HT1080 (cell line): ENCODE results near the gene TFRC. TPM values are rescaled to one million over a fixed set of nuclear protein-coding genes. Genes with fewer than 3 reads are reported as not detected.
"Not testable (repeated sequence)": the region's sequence is repeated elsewhere in the genome, so short reads cannot be mapped to it uniquely, and the experiment has no call there.

ENCODE experiments used
- DNase-seq: peaks from one replicate; pipeline ENCODE4 v3.0.0-alpha.2; 2015; ENCODE audit warnings: low read depth
- total RNA-seq: library from RNA; depleted of rRNA; stranded (reverse); fragments of >200 nt; shearing (Covaris generic); gene quantifications from 2 replicates; pipeline ENCODE4 v1.2.3, GENCODE V29; 2014

Gene TFRC
- total RNA-seq, 1 experiment from 2014 or later, result 410 TPM

DNA sequence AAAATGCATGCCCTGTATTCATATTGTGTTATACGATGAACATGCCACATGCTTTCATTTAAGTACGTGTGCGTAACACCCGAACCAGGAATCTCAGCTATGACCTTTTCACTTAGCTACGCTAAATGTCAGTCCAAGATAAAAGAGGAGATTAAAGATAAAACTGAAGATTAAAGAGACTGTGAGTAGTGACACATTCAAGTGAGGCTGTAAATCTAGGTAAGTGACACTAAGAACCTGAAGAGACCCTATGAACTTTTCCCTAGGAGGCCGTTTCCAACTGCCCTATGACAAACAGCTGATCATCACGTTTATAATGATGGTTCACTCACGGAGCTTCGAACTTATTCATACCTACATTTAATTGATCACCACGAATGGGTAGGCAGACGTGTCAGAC is 32.2 kb downstream of the TFRC start:
- DNase-seq, result no peak

DNA sequence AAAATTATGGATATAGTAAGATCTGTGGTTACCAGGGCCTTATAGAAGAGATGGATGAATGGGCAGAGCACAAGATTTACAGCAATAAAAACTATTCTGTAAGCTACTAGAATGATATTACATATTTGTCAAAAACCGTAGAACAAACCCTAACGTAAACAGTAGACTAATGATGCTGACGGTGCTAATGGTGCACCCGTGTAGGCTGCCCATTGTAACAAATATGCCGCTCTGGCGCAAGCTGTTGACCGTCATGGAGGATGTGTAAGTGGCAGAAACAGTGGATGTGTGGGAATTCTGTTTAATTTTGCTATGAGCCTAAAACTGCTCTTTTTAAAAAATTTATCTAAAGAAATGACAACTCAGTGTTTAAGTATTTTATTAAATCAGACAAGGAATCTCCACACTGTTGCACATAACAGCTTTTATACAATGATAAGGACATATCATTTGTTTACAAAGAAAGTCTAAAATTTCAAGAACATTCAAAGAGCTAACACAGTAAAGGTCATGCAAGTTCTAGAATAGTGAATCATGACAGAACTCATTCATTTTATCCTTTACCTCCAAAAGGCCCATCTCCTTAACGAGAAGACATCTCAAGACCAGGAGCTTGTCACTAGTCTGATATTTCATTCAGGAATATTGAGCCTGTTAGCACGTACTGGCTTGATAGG is 32.8 kb downstream of the TFRC start:
- no peak for DNase-seq

DNA sequence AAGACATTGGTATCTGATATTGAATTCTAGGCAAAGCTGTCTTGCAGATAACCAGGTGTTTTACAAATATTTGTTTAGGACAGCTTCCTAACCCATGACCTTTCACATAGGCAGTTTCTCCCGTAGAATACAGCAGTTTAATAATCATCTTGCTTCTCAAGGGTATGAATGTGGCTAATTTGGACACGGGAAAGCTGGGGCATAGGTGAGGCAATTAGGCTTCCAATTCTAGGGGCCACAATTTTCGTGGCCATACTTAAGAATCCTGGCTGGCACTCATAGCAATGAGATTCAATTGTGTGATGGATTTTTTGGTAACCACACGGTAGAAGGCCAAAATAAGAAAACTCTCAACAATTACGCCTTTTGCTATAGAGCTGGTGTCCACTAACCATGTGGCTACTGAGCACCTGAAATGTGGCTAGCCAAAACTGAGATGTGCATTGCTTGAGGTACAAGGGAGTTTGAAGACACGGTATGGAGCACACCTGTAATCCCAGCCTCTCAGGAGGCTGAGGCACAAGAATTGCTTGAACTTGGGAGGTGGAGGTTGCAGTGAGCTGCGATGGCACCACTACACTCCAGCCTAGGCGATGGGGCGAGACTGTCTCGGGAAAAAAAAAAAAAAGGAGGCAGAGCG is 34.4 kb downstream of the TFRC start:
- DNase-seq, result no peak

DNA sequence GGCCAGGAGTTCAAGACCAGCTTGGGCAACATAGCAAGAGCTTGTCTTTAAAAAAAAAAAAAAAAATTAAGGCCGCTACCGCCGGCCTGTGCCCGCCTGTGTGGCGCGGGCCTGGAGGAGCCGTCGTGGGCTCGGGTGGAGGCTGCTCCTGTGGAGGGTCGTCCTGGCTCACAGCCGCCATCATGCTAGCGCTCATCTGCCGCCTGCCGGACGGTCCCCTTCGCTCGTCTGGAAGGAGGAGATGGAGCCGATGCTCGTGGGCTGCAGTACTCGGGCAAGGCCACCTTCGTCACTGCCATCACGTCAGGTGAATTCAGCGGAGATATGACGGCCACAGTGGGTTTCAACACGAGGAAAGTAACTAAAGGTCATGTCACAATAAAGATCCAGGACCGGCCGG is 37.4 kb downstream of the TFRC start:
- no peak for DNase-seq

DNA sequence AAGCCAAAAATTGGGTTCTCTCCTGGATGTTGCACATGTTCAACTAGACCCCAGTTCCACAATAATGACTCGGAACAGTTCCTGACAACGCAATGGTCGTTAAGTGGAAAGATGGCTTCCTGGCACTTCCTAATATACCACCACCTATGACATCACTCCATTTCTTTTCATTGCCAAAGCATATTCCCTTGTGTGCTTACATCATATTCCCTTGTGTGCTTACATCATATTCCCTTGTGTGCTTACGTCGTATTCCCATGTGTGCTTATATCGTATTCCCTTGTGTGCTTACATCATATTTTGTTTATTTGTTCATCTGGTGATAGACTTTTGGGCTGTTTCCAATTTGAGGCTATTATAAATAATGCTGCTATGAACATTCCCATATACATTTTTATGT is 39.2 kb downstream of the TFRC start:
- no peak for DNase-seq

DNA sequence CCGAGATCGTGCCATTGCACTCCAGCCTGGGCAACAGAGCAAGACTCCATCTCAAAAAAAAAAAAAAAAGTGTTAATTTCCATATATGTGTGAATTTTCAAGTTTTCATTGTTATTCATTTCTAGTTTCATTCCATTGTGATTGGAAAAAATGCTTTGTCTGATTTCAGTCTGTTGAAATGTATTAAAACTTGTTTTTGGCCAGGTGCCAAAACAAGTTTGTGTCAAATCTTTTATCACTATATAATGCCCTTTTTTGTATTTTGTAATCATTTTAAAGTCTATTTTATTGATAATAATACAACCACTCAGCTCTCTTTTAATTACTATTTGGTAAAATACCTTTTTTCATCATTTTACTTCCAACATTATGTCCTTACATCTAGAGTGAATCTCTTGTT is 42.5 kb downstream of the TFRC start:
- DNase-seq, result no peak

DNA sequence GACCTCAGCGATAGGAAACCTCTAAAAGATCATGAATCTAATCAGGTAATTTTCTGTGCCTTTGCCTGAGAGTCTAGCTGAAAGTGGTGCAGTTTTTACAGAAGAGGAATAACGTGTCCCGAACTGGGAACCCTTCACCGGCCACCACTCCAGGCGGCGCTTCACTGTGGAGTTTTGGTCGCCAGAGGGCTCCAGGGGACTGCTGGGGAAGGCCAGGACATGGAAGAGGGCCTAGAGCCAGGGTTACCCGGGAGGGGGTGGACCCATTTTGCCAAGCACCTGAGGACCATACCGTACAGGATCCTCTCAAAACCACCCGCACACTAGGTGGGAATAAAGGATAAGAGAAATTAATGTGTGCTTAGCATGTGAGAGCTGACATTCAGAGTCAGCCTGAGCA is 55.8 kb downstream of the TFRC start:
- DNase-seq, result peak; percentile 35

DNA sequence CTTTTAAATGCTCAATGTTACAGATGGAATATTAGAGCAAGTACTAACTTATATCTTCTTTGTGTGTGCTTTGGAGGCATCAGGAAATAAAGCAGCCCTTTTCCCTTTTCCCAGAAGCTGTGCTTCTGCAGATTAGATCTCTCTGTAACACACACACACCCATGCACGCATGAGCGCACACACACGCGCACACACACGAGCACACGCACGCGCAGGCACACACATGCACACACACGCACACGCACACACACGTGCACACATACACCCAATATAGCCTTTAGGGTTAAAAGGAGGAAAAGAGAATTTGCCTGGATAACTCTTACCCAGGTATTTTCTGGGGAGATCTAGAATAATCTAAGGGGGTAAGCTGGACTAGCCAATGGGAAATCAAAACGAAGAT is 56.9 kb downstream of the TFRC start:
- DNase-seq, result no peak

DNA sequence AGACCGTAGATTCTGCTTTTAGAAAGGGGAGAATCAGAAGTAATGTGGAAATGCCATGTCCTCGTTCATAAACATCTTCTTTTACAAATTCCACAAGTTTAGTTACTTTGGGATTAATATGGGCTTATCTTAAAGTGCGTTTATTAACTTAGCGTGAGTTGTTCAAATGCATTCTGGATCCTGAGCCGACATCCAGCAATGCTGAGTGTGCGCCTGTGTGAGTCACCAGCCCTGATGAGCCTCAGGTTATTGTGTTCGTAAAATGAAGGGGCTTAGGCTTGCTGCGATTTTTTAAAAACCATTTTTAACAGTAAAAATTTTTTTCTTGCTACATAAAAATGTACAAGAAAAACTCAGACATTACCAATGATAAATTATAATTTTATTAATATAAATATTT is 57.9 kb downstream of the TFRC start:
- no peak for DNase-seq

DNA sequence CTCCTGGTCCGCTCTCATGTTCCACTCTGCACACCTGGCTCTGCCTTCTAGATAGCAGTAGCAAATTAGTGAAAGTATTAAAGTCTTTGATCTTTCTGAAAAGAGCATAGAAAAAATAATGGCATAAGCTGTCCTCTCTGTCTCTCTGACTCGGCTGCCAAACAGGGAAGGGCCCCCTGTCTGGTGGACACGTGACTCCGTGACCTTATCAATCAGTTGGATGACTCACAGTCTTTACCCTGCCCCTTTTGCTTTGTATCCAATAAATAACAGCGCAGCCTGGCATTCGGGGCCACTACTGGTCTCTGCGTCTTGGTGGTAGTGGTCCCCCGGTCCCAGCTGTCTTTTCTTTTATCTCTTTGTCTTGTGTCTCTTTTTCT is 59.4 kb downstream of the TFRC start:
- DNase-seq, result not testable (repeated sequence)

DNA sequence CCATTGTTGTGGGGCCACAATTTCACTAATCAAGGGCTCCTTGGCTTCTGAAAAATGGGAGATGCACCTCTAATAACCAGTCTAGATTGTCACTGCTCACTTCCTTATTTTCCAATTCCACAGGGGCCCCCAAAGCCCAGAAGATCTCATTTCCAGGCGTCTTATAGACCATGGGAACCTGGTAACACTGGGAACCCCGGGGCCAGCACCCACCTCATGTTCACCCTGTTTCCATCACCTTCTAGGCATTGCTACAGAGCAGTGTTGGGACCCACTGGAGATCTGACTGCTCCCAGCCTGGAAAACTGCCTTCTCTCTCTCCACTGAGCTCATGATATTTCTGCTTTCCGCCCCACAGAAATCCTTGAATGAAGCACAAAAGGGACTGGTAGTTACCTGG is 61.5 kb downstream of the TFRC start:
- DNase-seq, result no peak

DNA sequence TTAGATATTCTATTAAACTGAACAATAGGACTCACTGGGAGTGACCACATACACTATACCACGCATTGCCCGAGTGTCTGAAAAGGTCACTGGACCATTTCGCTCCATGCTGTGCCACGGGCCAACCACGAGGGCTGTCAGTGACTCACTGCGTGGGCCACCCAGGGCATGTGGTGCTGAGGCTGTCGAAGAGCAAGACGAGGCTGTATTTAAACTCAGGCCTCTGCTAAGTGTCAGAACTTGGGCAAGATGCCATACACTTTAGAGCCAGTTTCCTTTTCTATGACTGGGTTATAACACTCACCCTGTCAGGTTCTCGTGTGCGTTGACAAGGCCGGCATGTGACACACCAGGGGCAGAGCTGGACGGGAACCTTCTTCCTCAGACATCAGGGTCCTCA is 62.3 kb downstream of the TFRC start:
- DNase-seq, result peak; percentile 54

DNA sequence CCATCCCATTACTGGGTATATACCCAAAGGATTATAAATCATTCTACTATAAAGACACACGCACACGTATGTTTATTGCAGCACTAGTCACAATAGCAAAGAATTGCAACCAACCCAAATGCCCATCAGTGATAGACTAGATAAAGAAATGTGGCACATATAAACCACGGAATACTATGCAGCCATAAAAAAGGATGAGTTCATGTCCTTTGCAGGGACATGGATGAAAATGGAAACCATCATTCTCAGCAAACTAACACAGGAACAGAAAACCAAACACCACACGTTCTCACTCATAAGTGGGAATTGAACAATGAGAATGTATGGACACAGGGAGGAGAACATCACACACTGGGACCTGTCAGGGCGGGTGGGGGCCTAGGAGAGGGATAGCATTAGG is 63.7 kb downstream of the TFRC start:
- not testable (repeated sequence) for DNase-seq

DNA sequence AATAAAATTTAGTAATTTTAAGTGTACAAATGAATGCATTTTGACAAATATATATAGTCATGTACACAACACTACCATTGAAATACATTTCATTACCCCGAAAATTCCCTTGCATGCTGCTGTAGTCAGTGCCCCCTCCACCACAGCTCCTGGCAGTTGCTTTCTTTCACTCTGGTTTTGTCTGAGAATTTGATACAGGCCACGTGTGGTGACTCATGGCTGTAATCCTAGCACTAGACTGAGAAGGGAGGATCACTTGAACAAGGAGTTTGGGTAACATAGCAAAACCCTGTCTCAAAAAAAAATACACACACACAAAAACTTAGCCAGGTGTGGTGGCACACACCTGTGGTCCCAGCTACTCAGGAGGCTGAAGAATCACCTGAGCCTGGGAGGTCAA is 65.4 kb downstream of the TFRC start:
- DNase-seq, result peak; percentile 89

DNA sequence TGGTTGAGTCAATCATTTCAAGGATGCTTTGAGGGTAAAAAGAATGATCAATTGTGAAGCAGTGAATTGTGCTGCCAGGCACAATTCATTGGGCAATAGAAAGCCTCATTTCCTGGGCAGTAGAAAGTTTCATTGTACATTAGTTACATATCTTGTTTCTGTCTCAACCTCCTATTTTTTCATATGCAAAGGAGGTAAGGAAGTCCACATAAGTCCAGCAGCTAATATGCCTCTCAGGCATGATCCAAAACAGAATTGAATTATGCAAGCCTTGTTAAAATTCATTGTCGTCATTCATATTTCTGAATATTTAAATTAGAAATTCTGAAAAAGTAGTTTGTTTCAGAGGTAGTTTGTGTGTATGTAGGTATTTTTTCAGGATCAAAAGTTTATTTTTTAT is 65.8 kb downstream of the TFRC start:
- DNase-seq, result no peak

DNA sequence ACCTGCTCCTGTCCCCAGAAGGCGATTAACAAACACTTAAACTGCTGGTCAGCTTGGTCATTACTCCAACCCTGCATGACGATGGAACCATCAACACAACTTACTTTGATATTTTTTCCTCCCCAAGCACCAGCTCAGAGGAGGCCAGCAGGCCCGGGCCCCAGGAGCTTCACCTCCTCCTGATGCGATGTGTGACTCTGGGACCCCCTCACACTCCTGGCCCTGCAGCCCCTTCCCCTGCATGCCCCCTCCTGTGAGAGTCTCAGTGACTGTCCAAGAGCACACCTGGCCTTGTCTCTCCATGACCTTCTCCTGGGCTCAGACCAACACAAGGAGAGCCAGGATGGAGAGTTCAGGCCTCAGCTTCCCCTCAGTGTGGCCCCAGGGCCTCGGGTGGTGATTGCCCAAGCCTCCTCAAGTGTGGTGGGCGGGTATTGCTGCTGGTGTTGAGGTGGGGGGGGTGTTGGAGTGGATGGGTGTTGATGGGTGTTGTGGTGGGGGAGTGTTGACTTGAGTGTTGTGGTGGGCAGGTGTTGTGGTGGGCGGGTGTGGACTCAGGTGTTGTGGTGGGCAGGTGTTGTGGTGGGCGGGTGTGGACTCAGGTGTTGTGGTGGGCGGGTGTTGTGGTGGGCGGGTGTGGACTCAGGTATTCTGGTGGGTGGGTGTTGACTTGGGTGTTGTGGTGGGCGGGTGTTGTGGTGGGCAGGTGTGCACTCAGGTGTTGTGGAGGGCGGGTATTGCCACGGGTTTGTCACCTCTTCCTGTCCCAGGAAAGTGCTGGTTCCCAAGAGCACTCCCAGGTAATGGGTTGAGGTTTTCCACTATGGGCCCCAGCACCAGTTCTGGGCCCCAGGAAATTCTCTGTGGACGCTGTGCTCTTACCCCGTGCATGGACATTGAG is 68.1 kb downstream of the TFRC start:
- DNase-seq, result no peak

DNA sequence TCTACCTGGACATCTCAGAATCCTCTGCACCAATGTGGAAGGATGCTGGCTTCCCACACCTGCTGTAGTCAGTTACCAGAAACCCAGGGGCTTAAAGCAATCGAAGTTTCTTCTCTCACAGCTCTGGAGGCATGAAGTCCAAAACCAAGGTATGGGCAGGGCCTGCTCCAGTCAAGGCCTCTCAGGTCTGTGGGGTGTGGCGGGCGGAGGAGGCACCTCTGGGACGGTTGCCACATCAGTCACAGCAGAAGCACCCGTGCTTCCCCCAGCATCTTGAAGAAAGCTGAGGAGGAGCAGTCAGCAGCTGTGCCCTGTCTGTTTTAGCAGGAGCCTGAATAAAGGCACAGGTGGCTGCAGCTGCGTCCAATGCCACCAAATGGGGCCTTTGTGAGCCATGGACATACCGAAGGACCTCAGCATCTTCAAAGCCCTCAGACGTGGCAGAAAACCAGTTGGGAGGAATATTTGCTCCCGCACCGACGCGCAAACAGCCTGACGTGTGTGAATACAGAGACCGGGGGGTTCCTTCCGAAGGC is 68.9 kb downstream of the TFRC start:
- no peak for DNase-seq

DNA sequence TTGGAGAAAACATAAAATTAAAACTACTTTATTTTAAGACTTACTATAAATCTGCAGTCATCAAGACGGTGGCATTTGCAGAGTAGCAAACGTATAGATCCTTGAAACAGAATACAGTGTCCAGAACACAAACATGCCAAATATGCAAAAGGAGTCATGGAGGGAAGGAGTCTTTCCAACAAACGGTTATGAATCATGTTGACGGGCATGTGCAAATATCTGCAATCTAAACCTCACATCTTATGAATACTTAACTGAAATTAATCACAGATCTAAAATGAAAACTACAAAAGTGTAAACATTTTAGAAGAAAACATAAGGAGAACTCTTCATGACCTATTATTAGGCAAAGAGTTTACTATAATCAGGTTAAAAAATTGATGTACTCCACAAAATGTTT is 69.4 kb downstream of the TFRC start:
- peak; percentile 33 for DNase-seq

DNA sequence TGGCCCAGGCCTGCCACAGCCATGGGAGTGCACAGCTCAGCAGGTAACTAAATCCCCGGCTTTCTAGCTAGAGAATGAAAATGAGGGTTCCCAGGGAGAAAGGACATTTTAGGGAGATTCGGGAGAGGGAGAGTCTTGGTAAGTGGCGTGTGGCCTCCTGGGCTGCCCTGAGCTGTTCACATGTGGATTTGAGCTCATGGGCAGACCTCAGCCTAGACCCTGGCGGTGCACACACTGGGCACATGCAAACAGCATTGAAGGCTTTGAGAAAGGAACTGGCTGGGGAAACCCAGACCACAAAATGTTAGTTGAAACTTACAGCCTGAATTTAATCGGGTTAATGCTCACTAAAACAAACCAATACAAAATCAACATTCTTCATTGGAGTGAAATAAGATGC is 72.4 kb downstream of the TFRC start:
- DNase-seq, result no peak

DNA sequence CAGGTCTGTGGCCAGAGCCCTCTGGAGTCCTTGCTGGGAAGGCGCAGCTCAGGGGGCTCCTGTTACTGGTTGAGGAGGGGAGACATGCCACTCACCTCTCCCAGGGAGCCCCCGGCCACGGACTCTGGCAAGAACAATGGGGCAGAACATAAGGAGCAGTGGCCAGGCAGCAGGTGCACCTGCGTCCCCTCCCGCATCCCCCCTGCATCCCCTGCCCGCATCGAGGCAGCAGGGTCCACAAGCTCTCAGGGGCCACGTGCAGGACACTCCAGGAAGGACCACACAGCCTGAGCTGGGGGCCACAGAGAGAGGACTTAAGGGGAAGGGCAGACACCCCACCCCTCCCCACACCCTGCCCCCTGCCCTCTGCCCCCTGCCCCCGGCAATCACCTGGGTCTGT is 73.0 kb downstream of the TFRC start:
- DNase-seq, result no peak

DNA sequence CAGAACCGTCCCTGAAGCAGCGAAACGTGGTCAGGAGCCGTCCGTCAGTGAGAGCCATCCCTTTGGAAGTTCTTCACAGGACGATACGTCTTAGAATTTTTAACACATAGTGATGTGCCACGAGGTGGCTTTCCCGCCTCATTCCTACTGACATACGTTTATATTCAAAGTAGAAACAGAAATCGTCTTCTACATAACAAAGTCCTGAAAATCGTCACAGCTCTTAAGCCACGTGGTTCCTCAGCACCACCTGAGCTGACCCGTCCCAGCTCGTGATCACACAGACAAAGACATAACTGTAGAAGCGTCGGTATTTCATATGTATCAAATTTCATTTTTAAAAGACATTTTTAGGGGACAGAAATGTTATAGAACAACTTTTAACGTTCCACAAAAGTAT is 73.5 kb downstream of the TFRC start:
- DNase-seq, result no peak

DNA sequence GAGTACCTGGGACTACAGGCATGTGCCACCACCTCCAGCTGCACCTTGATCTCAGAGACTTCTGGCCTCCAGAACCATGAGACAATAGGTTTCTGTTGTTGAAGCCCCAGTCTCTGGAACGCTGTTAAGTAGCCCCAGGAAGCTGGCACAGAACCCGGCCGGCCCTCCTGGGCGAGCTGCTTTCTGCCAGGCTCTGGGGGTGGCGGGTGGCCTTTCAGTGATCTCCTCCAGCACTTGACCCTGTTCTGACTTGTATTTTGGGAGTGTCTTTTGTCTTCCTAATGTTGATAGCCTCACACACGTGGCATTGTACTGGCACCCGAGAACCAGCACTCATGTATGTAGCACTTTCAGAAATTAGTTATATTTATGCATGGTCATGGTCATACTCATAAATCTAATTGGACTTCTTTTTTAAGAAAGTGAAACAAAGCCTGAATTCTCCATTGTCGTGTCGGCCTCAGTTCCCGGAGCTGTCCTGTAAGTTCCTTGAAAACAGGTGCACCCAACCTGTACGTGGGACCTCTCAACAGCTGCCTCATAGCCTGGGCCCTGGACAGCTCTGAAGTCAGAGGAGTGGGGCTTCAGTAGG is 74.0 kb downstream of the TFRC start:
- no peak for DNase-seq
